ENCODE measurements around the gene EML6. TPM values are rescaled to one million over a fixed set of nuclear protein-coding genes. Genes with fewer than 3 reads are reported as not detected.

Gene EML6
- total RNA-seq, 1 experiment from 2014 or later: 0.77 TPM

DNA sequence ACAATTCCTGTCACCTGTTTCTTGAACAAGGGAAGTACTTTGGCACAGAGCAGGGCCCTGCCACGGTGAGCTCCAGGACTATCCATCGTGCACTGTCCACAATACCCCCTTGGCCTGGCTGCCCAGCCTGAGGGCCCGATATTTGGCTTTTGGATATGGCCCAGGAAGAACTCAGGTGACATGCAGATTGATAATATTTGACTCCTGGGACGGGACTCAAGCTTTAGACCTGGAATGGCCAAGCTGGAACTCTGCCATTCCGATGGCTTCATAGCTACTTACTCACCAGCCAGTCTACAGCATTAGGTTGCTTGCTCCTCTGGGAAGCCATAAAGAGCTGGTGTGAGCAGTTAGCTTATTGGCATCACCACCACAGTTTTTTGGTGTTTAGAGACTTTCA lies 26.6 kb downstream of the EML6 start:
- no peak overlapping the region for H3K27ac Mint-ChIP-seq (ENCODE audit: low read depth, unreplicated experiment)
- H3K36me3 Mint-ChIP-seq (ENCODE audit: insufficient read depth, unreplicated experiment): no peaks in the 10 kb centered on the region
- intact Hi-C loops (cut with micrococcal nuclease): loop anchor here (10.0 kb wide), 1 partner anchor 425 kb away; no protein-coding TSS in a partner anchor
- ChIA-PET POLR2A (no interaction called here), CTCF (interaction anchor here (1.2 to 2.7 kb wide), 2 partner anchors 26 to 89 kb away, joined by 3 to 16 read pairs; no protein-coding TSS in a partner anchor)
- BruUV-seq (replicated peaks): no TSS peak
- no peaks in the 10 kb centered on the region for H3K9me3 Mint-ChIP-seq (ENCODE audit: unreplicated experiment)
- no peak overlapping the region for H3K4me3 Mint-ChIP-seq (ENCODE audit: unreplicated experiment)
- H3K27me3 Mint-ChIP-seq (ENCODE audit: insufficient read depth, unreplicated experiment): no peaks in the 10 kb centered on the region
- H3K4me1 Mint-ChIP-seq (ENCODE audit: insufficient read depth, unreplicated experiment): no peaks in the 10 kb centered on the region
- TF ChIP-seq, protein P1, sequence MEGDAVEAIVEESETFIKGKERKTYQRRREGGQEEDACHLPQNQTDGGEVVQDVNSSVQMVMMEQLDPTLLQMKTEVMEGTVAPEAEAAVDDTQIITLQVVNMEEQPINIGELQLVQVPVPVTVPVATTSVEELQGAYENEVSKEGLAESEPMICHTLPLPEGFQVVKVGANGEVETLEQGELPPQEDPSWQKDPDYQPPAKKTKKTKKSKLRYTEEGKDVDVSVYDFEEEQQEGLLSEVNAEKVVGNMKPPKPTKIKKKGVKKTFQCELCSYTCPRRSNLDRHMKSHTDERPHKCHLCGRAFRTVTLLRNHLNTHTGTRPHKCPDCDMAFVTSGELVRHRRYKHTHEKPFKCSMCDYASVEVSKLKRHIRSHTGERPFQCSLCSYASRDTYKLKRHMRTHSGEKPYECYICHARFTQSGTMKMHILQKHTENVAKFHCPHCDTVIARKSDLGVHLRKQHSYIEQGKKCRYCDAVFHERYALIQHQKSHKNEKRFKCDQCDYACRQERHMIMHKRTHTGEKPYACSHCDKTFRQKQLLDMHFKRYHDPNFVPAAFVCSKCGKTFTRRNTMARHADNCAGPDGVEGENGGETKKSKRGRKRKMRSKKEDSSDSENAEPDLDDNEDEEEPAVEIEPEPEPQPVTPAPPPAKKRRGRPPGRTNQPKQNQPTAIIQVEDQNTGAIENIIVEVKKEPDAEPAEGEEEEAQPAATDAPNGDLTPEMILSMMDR (IDR thresholded peaks at IDR 0.05; ENCODE audit: unreplicated experiment): no peak
- peak; percentile 23 for DNase-seq (ENCODE audit: unreplicated experiment)

DNA sequence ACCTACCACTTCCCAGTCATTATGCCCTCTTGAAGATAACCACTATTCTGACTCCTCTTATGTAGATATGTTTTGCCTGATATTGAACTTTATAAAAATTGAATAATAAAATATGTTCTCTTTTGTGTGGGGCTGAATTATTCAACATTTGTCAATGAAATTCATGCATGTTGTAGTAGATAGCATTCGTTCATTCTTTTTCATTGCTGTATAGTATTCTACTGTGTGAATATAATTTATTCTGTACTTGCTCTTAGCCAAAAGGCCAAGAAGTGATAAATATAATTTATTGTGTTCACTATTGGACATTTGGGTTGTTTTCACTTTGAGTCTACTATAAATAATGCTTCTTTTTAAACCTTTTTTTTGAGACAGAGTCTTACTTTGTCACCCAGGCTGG lies 29.0 kb downstream of the EML6 start:
- TF ChIP-seq, protein P1 (IDR thresholded peaks at IDR 0.05; ENCODE audit: unreplicated experiment): no peak
- intact Hi-C loops (cut with micrococcal nuclease): loop anchor here (10.0 kb wide), 1 partner anchor 422 kb away; no protein-coding TSS in a partner anchor

DNA sequence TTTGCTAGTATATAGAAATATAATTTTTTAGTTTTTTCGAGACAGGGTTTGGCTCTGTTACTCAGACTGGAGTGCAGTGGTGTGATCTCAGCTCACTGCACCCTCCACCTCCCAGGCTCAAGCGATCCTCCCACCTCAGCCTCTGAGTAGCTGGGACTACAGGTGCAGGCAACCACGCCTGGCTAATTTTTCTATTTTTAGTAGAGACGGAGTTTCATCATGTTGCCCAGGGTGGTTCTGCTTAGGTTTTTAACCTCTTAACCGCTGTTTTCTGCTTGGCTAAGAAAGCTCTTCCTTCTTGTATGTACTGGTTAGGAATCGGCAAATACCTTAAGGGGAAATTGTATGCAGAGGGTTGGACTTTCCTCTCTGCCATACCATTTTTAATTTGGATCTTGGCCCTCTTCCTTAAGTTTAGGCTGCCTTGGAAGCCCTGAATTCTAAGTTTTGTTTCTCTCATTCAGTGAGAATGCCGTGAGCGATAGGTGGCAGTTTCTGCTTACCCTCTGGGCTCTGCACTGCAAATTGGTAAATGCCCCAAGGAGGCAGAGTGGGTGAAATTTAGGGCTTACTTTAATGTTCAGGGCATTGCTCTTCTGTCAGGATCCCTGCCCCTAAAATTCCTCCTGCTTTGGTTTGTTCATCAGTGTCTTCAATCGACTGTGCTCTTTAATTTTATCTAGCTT lies 32.3 kb downstream of the EML6 start:
- DNase-seq (ENCODE audit: unreplicated experiment): peak; percentile 47
- Mint-ChIP-seq H3K9me3 (ENCODE audit: unreplicated experiment) (no peaks in the 10 kb centered on the region), H3K27ac (ENCODE audit: low read depth, unreplicated experiment) (peak overlapping the region; percentile 6), H3K4me1 (ENCODE audit: insufficient read depth, unreplicated experiment) (peaks cover 9% of the 10 kb centered on the region), H3K27me3 (ENCODE audit: insufficient read depth, unreplicated experiment) (no peaks in the 10 kb centered on the region), H3K36me3 (ENCODE audit: insufficient read depth, unreplicated experiment) (no peaks in the 10 kb centered on the region), H3K4me3 (ENCODE audit: unreplicated experiment) (peak overlapping the region; percentile 15)
- intact Hi-C loops (cut with micrococcal nuclease): loop anchor here (1.0 to 10.0 kb wide), 3 partner anchors 83 to 419 kb away; no protein-coding TSS in a partner anchor
- POLR2A ChIA-PET: interaction anchor here (0.7 to 1.7 kb wide), 3 partner anchors 33 to 293 kb away, joined by 3 to 4 read pairs (median 3); partner anchors contain the start of gene EML6
- CTCF ChIA-PET: interaction anchor here (0.6 to 3.1 kb wide), 14 partner anchors 14 to 1104 kb away, joined by 3 to 29 read pairs (median 4); no protein-coding TSS in a partner anchor
- TF ChIP-seq, protein P1 (IDR thresholded peaks at IDR 0.05; ENCODE audit: unreplicated experiment): peak; percentile 29
- no TSS peak for BruUV-seq (replicated peaks)

More for the DNA sequence above, 29.0 kb downstream of the EML6 start:
- no peaks in the 10 kb centered on the region for H3K9me3 Mint-ChIP-seq (ENCODE audit: unreplicated experiment)
- POLR2A ChIA-PET: no interaction called here
- H3K36me3 Mint-ChIP-seq (ENCODE audit: insufficient read depth, unreplicated experiment): no peaks in the 10 kb centered on the region
- CTCF ChIA-PET: no interaction called here
- H3K4me1 Mint-ChIP-seq (ENCODE audit: insufficient read depth, unreplicated experiment): peaks cover 9% of the 10 kb centered on the region
- no peak overlapping the region for H3K27ac Mint-ChIP-seq (ENCODE audit: low read depth, unreplicated experiment)
- no TSS peak for BruUV-seq (replicated peaks)
- H3K27me3 Mint-ChIP-seq (ENCODE audit: insufficient read depth, unreplicated experiment): no peaks in the 10 kb centered on the region
- H3K4me3 Mint-ChIP-seq (ENCODE audit: unreplicated experiment): no peak overlapping the region
- no peak for DNase-seq (ENCODE audit: unreplicated experiment)

DNA sequence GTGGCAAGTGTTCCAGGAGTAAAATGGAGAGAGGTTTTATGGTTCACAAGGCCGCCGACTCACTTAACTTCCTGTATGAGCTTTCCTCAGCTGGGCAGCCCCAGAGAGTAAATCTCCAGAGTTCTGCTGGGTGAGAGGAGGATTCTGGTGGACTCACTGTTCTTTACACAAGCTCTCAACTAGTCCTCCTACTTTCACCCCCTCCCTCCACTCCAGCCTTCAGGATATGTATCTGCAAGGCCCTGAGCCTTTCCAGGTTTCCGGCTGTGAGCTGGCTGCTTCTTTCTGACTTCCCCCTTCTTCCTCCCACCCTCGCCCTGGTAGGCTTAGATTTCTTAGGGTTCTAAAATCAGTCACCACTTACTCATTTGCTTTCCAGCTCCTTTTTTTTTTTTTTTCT lies 34.0 kb downstream of the EML6 start:
- POLR2A ChIA-PET: interaction anchor here (1.1 to 1.2 kb wide), 2 partner anchors 199 to 787 kb away, joined by 3 read pairs; partner anchors contain the start of gene PSME4
- Mint-ChIP-seq H3K4me3 (ENCODE audit: unreplicated experiment) (no peak overlapping the region), H3K36me3 (ENCODE audit: insufficient read depth, unreplicated experiment) (no peaks in the 10 kb centered on the region), H3K4me1 (ENCODE audit: insufficient read depth, unreplicated experiment) (peaks cover 9% of the 10 kb centered on the region), H3K9me3 (ENCODE audit: unreplicated experiment) (no peaks in the 10 kb centered on the region), H3K27me3 (ENCODE audit: insufficient read depth, unreplicated experiment) (no peaks in the 10 kb centered on the region), H3K27ac (ENCODE audit: low read depth, unreplicated experiment) (no peak overlapping the region)
- no peak for DNase-seq (ENCODE audit: unreplicated experiment)
- BruUV-seq (replicated peaks): no TSS peak
- CTCF ChIA-PET: interaction anchor here (0.5 to 3.1 kb wide), 5 partner anchors 13 to 418 kb away, joined by 3 to 29 read pairs (median 3); no protein-coding TSS in a partner anchor
- intact Hi-C loops (cut with micrococcal nuclease): loop anchor here (5.0 to 10.0 kb wide), 2 partner anchors 255 to 417 kb away; no protein-coding TSS in a partner anchor
- TF ChIP-seq, protein P1 (IDR thresholded peaks at IDR 0.05; ENCODE audit: unreplicated experiment): no peak

Measured in MCF 10A (cell line).